Measurements from ENCODE around the gene CTIF.
"Not testable (repeated sequence)": the region's sequence is repeated elsewhere in the genome, so short reads cannot be mapped to it uniquely, and the experiment has no call there.

CTIF gene

DNA sequence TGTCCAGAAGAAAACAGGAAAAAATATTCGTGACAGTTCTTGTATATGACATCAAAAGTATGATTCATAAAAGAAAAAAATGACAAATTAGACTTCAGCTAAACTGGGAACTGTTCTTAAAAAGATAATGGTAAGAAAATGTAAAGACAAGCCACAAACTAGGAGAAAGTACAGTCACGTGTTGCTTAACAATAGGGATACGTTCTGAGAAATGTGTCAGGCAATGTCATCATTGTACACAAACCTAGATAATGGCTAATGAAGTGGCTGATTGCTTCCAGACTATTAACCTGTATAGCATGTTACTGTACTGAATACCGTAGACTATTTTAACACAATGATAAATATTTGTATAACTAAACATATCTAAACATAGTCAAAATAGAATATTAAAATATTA is 35.9 kb upstream of the CTIF start:
- TF ChIP-seq, protein P1, sequence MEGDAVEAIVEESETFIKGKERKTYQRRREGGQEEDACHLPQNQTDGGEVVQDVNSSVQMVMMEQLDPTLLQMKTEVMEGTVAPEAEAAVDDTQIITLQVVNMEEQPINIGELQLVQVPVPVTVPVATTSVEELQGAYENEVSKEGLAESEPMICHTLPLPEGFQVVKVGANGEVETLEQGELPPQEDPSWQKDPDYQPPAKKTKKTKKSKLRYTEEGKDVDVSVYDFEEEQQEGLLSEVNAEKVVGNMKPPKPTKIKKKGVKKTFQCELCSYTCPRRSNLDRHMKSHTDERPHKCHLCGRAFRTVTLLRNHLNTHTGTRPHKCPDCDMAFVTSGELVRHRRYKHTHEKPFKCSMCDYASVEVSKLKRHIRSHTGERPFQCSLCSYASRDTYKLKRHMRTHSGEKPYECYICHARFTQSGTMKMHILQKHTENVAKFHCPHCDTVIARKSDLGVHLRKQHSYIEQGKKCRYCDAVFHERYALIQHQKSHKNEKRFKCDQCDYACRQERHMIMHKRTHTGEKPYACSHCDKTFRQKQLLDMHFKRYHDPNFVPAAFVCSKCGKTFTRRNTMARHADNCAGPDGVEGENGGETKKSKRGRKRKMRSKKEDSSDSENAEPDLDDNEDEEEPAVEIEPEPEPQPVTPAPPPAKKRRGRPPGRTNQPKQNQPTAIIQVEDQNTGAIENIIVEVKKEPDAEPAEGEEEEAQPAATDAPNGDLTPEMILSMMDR (IDR thresholded peaks at IDR 0.05; ENCODE audit: low read depth, low read length, missing control alignments), result no peak
- H3K4me3 ChIP-seq (replicated peaks; ENCODE audit: low read depth, low read length), result no peak overlapping the region
- no peak for DNase-seq (ENCODE audit: extremely low read depth, low read depth)

DNA sequence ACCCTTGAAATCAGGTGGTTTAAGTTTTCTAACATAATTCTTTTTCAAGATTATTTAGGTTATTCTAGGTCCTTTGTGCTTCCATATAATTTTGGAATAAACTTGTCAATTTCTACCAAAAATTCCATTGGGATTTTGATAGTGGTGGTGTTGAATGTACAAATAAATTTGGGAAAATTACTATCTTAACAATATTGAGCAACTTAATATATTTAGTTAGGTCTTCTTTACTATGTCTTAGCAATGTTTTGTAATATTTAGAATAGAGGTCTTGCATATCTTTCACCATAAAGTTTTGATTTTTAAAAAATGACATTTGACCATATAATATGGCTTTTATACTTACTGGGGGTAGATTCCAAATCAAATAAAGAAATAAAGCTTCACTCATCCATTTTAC is 34.0 kb upstream of the CTIF start:
- no peak overlapping the region for H3K4me3 ChIP-seq (replicated peaks; ENCODE audit: low read depth, low read length)
- TF ChIP-seq, protein P1 (IDR thresholded peaks at IDR 0.05; ENCODE audit: low read depth, low read length, missing control alignments), result no peak
- no peak for DNase-seq (ENCODE audit: extremely low read depth, low read depth)

DNA sequence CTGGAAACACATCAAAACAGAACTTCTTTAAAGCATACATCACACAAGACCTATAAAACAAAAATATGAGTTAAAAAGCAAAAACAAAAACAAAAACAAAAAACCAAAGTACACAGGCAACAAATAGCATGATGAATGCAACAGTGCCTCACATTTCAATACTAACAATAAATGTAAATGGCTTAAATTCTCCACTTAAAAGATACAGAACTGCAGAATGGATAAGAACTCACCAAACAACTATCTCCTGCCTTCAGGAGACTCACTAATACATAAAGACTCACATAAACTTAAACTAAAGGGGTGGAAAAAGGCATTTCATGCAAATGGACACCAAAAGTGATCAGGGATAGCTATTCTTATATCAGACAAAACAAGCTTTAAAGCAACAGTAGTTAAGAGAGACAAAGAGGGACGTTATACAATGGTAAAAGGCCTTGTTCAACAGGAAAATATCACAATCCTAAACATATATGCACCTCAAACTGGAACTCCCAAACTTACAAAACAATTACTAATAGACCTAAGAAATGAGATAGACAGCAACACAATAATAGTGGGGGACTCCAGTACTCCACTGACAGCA is 31.8 kb upstream of the CTIF start:
- DNase-seq (ENCODE audit: extremely low read depth, low read depth); H3K4me3 ChIP-seq (replicated peaks; ENCODE audit: low read depth, low read length): not testable (repeated sequence)

DNA sequence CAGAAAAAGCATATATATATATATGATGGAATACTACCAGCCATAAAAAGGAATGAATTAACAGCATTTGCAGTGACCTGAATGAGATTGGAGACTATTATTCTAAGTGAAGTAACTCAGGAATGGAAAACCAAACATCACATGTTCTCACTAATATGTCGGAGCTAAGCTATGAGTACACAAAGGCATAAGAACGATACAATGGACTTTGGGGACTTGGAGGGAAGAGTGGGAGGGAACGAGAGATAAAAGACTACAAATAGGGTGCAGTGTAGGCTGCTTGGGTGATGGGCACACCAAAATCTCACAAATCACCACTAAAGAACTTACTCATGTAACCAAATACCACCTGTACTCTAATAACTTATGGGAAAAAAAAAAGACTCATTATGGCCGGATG is 26.3 kb upstream of the CTIF start:
- not testable (repeated sequence) for DNase-seq (ENCODE audit: extremely low read depth, low read depth); H3K4me3 ChIP-seq (replicated peaks; ENCODE audit: low read depth, low read length)

DNA sequence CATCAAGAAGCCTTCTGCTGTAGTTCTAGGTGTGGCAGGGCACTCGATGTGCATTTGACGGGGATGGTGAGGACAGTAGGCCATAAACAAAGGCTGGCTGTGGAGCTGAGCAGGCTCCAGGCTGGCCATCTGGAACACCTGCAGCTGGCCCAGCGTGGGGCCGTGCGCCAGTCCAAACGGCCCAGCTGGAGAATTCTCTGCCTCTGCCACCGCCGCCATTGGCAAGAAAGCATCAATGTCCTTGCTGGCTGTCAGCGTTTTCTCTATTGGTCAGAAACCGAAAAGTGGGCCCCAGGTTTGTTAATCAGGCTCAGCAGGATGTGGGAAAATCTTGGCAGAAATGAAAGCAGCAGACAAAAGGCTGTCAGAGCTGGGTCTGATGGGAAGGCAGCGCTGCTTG is 24.0 kb upstream of the CTIF start:
- TF ChIP-seq, protein P1 (IDR thresholded peaks at IDR 0.05; ENCODE audit: low read depth, low read length, missing control alignments), result no peak
- H3K4me3 ChIP-seq (replicated peaks; ENCODE audit: low read depth, low read length), result no peak overlapping the region
- no peak for DNase-seq (ENCODE audit: extremely low read depth, low read depth)

DNA sequence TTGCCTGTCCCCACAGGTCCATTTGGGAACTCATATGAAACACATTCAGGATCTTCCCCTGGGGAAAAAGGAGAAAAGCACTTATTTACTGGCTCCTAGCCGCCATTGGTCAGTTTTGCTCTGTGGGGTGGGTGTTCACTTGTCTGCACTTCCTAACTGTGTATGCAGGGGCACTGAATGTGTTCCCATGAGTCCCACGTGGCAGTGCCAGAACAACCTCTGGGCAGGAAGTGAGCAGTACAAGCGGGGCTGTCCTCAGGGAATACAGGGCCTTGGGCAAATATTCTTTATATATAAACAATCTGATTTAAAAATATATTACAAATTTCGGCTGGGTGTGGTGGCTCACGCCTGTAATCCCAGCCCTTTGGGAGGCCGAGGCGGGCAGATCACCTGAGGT is 21.8 kb upstream of the CTIF start:
- no peak overlapping the region for H3K4me3 ChIP-seq (replicated peaks; ENCODE audit: low read depth, low read length)
- no peak for DNase-seq (ENCODE audit: extremely low read depth, low read depth)
- TF ChIP-seq, protein P1 (IDR thresholded peaks at IDR 0.05; ENCODE audit: low read depth, low read length, missing control alignments), result no peak

DNA sequence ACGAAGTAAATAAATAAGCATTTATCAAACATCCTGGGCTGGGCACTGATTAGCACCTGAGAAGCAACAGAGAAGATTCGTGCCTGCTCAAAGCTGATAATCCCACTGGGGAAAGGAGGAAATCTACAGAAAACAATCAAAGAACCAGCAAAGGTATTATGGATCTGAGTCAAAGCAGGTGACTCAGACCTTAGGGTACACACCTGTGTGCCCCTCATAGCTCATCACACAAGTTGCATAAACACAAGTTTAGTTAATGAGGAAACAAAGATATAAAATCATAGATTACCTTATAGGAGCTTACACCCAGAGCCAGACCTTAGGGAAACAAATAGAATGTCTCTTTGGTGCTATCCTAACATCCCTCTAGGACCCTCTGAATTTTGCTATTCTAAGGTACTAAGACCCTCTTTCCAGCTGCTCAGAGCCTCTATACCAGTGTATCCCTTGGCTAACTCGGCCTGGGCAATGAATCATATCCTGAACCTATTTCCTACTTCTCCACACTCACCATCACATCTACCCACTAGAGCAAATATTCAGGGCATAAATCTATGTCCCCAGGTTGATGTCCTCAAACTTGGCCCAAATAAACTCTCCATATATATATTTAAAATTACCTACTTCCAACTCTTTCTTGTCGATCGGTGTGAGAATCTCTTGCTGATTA is 19.3 kb upstream of the CTIF start:
- no peak for DNase-seq (ENCODE audit: extremely low read depth, low read depth)
- TF ChIP-seq, protein P1 (IDR thresholded peaks at IDR 0.05; ENCODE audit: low read depth, low read length, missing control alignments), result no peak
- no peak overlapping the region for H3K4me3 ChIP-seq (replicated peaks; ENCODE audit: low read depth, low read length)

DNA sequence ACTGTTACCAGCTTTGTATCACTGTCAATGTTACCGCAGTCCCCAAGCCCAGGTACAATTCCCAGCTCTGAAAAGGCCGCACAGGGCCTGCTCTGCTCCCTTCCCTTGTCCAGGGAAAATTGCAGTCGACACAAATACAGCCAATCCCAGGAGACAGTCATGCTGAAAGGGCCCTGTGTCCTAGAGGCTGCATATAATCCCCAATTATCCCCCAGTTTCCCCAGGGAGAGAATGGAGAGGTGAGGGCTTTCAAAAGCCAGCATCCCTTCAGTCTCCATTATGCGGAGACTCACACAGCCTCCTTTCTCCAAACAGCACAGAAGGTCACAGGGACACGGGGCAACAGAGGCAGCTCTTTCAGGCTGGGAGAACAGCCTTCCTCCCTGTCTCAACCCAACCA is 17.1 kb upstream of the CTIF start:
- no peak overlapping the region for H3K4me3 ChIP-seq (replicated peaks; ENCODE audit: low read depth, low read length)
- DNase-seq (ENCODE audit: extremely low read depth, low read depth), result no peak
- TF ChIP-seq, protein P1 (IDR thresholded peaks at IDR 0.05; ENCODE audit: low read depth, low read length, missing control alignments), result no peak

All from HFF-Myc (cell line).